Testis (tissue), 3 donors: ENCODE measurements around the gene LRIG1. TPM values are rescaled to one million over a fixed set of nuclear protein-coding genes. Genes with fewer than 3 reads are reported as not detected.

Experiments used
- DNase-seq: peaks from one replicate; pipeline ENCODE4 v3.0.0-alpha.2; 2019
- H3K27ac ChIP-seq, 2 donors: fragments of 200-600 bp; sonication (generic); one replicate each; pipeline ENCODE4 v1.5.1; 2019
- H3K27me3 ChIP-seq: fragments of 200-600 bp; sonication (generic); one replicate; pipeline ENCODE4 v1.5.1; 2019
- H3K36me3 ChIP-seq: fragments of 200-600 bp; sonication (generic); one replicate; pipeline ENCODE4 v1.5.1; 2017; ENCODE audit warnings: low read depth; ENCODE audit errors: missing control alignments
- H3K4me1 ChIP-seq: fragments of 200-600 bp; sonication (generic); one replicate; pipeline ENCODE4 v1.5.1; 2019
- H3K4me3 ChIP-seq, 2 donors: fragments of 200-600 bp; sonication (generic); one replicate each; pipeline ENCODE4 v1.5.1; 2017 to 2019
- H3K9me3 ChIP-seq: fragments of 200-600 bp; sonication (generic); one replicate; pipeline ENCODE4 v1.5.1; 2017
- CTCF ChIP-seq, 3 experiments: fragments of 450-650 bp in 2 of 3; fragments of 200-600 bp in 1 of 3; sonication (generic) in 1 of 3; IDR thresholded peaks; one replicate each; pipeline ENCODE4 v1.5.1; 2016 to 2019; ENCODE audit warnings: antibody characterized with exemption in 3 of 3, mild to moderate bottlenecking in 2 of 3, moderate library complexity in 1 of 3
- POLR2A ChIP-seq: fragments of 450-650 bp; IDR thresholded peaks from one replicate; pipeline ENCODE4 v1.6.1; 2017; ENCODE audit warnings: antibody characterized with exemption, mild to moderate bottlenecking, moderate library complexity
- WGBS, 2 donors: methylation state at CpG; one replicate each; pipeline ENCODE4 v1.1.5; 2018; 5-methylcytosine and 5-hydroxymethylcytosine counted together
- intact Hi-C: fragments of 100-400 bp; cut with DNase I; formaldehyde crosslinking; loops from one replicate; pipeline ENCODE4 v1.15.1; 2023; ENCODE audit warnings: low total_unique reads
- polyA plus RNA-seq: library from polyadenylated mRNA; stranded (reverse); fragments of 350-450 nt; fragmentation: Illumina TruSeq; extraction: RNeasy Lipid Tissue Mini Kit (QIAGEN cat#74804); gene quantifications from one replicate; pipeline ENCODE4 v1.2.3, GENCODE V29; 2014; ENCODE audit warnings: low read depth, low replicate concordance; ENCODE audit not compliant: insufficient read depth
- total RNA-seq, 2 donors: library from RNA; depleted of rRNA; stranded (reverse); fragments of >200 nt; gene quantifications; one replicate each; pipeline ENCODE4 v1.2.3, GENCODE V29; 2016

LRIG1 gene
- total and polyA plus RNA-seq, 3 donors from 2014 or later, result 62.7 to 107 (median 77.9) TPM

- Histone ChIP-seq H3K27me3 (no peaks in the 10 kb centered on the region), H3K9me3 (no peaks in the 10 kb centered on the region), H3K27ac (no peak overlapping the region), H3K4me3 (no peak overlapping the region), H3K36me3 (no peaks in the 10 kb centered on the region), H3K4me1 (peaks cover 16% of the 10 kb centered on the region)
- 85 to 86% methylated on average over 9 of the region's 9 CpGs for WGBS, 2 donors
- TF ChIP-seq CTCF (IDR thresholded peaks at IDR 0.05), result no peak
- no peak for TF ChIP-seq POLR2A
- intact Hi-C loops, result no loop called here
- DNase-seq, result no peak
Observed at GRCh38 chr3:66484106-66484844, 16.5 kb downstream of the LRIG1 start.

GRCh38 chr3:66483409-66483906, 17.4 kb downstream of the LRIG1 start:
- intact Hi-C loops, result no loop called here
- Histone ChIP-seq H3K27me3 (no peaks in the 10 kb centered on the region), H3K4me1 (peaks cover 16% of the 10 kb centered on the region), H3K36me3 (no peaks in the 10 kb centered on the region), H3K4me3 (no peak overlapping the region), H3K27ac (peak overlapping the region; percentile 2 to 82), H3K9me3 (no peaks in the 10 kb centered on the region)
- 57 to 65% methylated on average over 8 to 13 of the region's 13 CpGs for WGBS, 2 donors
- peak; percentile 22 for DNase-seq
- TF ChIP-seq POLR2A (no peak), CTCF (IDR thresholded peaks at IDR 0.05) (no peak)

- Histone ChIP-seq H3K9me3 (no peaks in the 10 kb centered on the region), H3K4me3 (no peak overlapping the region), H3K27ac (peak overlapping the region; percentile 2 to 82), H3K36me3 (no peaks in the 10 kb centered on the region), H3K27me3 (no peaks in the 10 kb centered on the region), H3K4me1 (peaks cover 16% of the 10 kb centered on the region)
- peak; percentile 71 for DNase-seq
- TF ChIP-seq POLR2A, result no peak
- no peak for TF ChIP-seq CTCF (IDR thresholded peaks at IDR 0.05)
- WGBS, 2 donors, result 32 to 44% methylated on average over 4 of the region's 4 CpGs
- intact Hi-C loops, result no loop called here
Observed at GRCh38 chr3:66483006-66483405, 17.8 kb downstream of the LRIG1 start.

- no peaks in the 10 kb centered on the region for H3K9me3 ChIP-seq
- peak overlapping the region in 1 of 2 donors; percentile 82 for H3K27ac ChIP-seq
- no peaks in the 10 kb centered on the region for H3K27me3 ChIP-seq
- H3K4me1 ChIP-seq, result peaks cover 16% of the 10 kb centered on the region
- no peaks in the 10 kb centered on the region for H3K36me3 ChIP-seq
- H3K4me3 ChIP-seq, result no peak overlapping the region
- DNase-seq, result no peak
- no peak for TF ChIP-seq CTCF (IDR thresholded peaks at IDR 0.05)
- TF ChIP-seq POLR2A, result no peak
- intact Hi-C loops, result no loop called here
- WGBS, 2 donors, result 86 to 87% methylated on average over 6 of the region's 6 CpGs
Observed at GRCh38 chr3:66482018-66482404, 18.8 kb downstream of the LRIG1 start.
